ENCODE measurements around the gene WWC2. TPM values are rescaled to one million over a fixed set of nuclear protein-coding genes. Genes with fewer than 3 reads are reported as not detected.
A peak's percentile ranks its signal among the peaks of the same experiment; 100 is the strongest.
"Not testable (repeated sequence)": the region's sequence is repeated elsewhere in the genome, so short reads cannot be mapped to it uniquely, and the experiment has no call there.

WWC2 gene
- total and polyA plus RNA-seq, 11 donors = 5.4 to 43.0 (median 33.8) TPM

DNA sequence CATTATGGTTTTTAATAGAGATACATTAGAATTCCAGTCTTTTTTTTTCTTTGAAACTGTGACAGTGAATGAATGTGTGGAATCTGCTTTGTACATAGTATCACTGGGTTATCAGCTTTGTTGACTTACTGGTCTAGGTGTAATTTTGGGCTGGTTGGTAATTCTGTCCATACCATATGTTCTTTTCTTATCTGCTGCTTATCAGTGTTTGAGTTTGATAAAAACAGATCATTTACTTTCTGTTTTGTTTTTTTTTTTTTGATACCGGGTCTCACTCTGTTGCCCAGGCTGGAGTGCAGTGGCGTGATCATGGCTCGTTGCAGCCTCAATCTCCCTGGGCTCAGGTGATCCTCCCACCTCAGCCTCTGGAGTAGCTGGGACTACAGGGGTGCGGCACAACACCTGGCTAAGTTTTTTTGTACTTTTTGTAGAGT, 12.4 kb downstream of the WWC2 start:
- ATAC-seq (no peak), DNase-seq (no peak)
- Histone ChIP-seq H3K4me1 (peaks cover 0 to 15% (median under 1%) of the 10 kb centered on the region in 12 donors), H3K4me3 (no peak overlapping the region), H3K36me3 (no peaks in the 10 kb centered on the region), H3K9me3 (no peaks in the 10 kb centered on the region), H3K27me3 (no peaks in the 10 kb centered on the region), H3K27ac (no peak overlapping the region)
- WGBS, 4 donors = 87 to 90% (median 88%) methylated on average over 4 of the region's 4 CpGs
- TF ChIP-seq POLR2A (IDR thresholded peaks at IDR 0.05) (no peak), CTCF (IDR thresholded peaks at IDR 0.05) (no peak)
- intact Hi-C loops (cut with DNase I) = no loop called here

- no peaks in the 10 kb centered on the region for H3K36me3 ChIP-seq
- whole genome bisulfite sequencing, 4 donors = 65 to 75% (median 67%) methylated on average over 2 of the region's 2 CpGs
- DNase-seq (no peak), ATAC-seq (no peak)
- TF ChIP-seq POLR2A (IDR thresholded peaks at IDR 0.05) (no peak), CTCF (IDR thresholded peaks at IDR 0.05) (no peak)
- intact Hi-C loops (cut with DNase I) = no loop called here
- H3K27me3 ChIP-seq = no peaks in the 10 kb centered on the region
- H3K4me3 ChIP-seq = no peak overlapping the region
- peak overlapping the region in 2 of 12 donors; percentile 19 to 33 for H3K27ac ChIP-seq
- peaks cover 0 to 23% (median 13%) of the 10 kb centered on the region in 12 donors for H3K4me1 ChIP-seq
- no peaks in the 10 kb centered on the region for H3K9me3 ChIP-seq
Measured at GRCh38 chr4:183118141-183118540, 19.1 kb downstream of the WWC2 start.

GRCh38 chr4:183118585-183118984, 19.5 kb downstream of the WWC2 start:
- Histone ChIP-seq H3K4me1 (peaks cover 0 to 25% (median 13%) of the 10 kb centered on the region in 12 donors), H3K4me3 (peak overlapping the region in 2 of 12 donors; percentile 7 to 11), H3K27me3 (no peaks in the 10 kb centered on the region), H3K9me3 (no peaks in the 10 kb centered on the region), H3K36me3 (no peaks in the 10 kb centered on the region), H3K27ac (peak overlapping the region in 5 of 12 donors; percentile 5 to 51 (median 33))
- TF ChIP-seq POLR2A (IDR thresholded peaks at IDR 0.05) (no peak), CTCF (IDR thresholded peaks at IDR 0.05) (no peak)
- 9 to 23% (median 13%) methylated on average over 3 of the region's 3 CpGs for WGBS, 4 donors
- intact Hi-C loops (cut with DNase I) = no loop called here
- DNase-seq = no peak
- ATAC-seq = peak in 2 of 4 donors; percentile 56 to 65

- H3K27me3 ChIP-seq, H3K27ac ChIP-seq: not testable (repeated sequence)
Measured at GRCh38 chr4:183121660-183122059, 22.6 kb downstream of the WWC2 start.

DNA sequence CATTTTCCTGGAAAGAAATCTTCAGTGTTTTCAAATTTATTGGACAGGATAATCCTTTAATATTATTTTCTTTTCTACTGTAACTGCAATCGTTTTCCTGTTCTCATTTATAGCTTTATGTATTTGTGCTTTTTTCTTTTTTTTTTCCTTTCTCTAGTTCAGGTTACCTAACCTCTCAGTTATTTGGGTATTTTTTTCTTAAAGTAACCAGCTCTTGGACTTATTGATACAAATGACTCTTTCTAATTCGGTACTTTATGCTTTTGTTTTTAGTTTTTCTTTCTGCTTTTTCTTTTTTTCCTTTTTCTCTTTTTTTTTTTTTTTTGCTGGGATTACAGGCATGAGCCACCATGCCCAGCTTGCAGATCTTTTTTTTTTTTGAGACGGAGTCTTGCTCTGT, 25.2 kb downstream of the WWC2 start:
- Histone ChIP-seq H3K27ac (no peak overlapping the region), H3K27me3 (no peaks in the 10 kb centered on the region), H3K9me3 (no peaks in the 10 kb centered on the region), H3K4me1 (peaks cover 0 to 33% (median 10%) of the 10 kb centered on the region in 12 donors), H3K4me3 (no peak overlapping the region), H3K36me3 (no peaks in the 10 kb centered on the region)
- TF ChIP-seq CTCF (IDR thresholded peaks at IDR 0.05) = no peak
- no peak for TF ChIP-seq POLR2A (IDR thresholded peaks at IDR 0.05)
- ATAC-seq (no peak), DNase-seq (no peak)
- intact Hi-C loops (cut with DNase I) = no loop called here
- WGBS, 4 donors = 66 to 85% (median 70%) methylated on average over 3 of the region's 3 CpGs

More at GRCh38 chr4:183121660-183122059, 22.6 kb downstream of the WWC2 start:
- H3K4me3 ChIP-seq; H3K36me3 ChIP-seq; intact Hi-C loops (cut with DNase I); ATAC-seq; H3K9me3 ChIP-seq; DNase-seq: not testable (repeated sequence)
- 97 to 98% (median 98%) methylated on average over 12 of the region's 12 CpGs for WGBS, 4 donors
- peaks cover 0 to 47% (median 20%) of the 10 kb centered on the region in 12 donors for H3K4me1 ChIP-seq
